Naive thymus-derived CD8-positive, alpha-beta T cell (primary cell): Measurements from ENCODE around the gene TRUB1. TPM values are rescaled to one million over a fixed set of nuclear protein-coding genes. Genes with fewer than 3 reads are reported as not detected.

ENCODE experiments used
- ATAC-seq, 2 donors: fragments of 150-1000 bp; cut with Tn5 transposase in 1 of 2; sonication (Bioruptor Pico), chemical (Tn5 transposase) in 1 of 2; 1 replicate in 1 of 2; 2 replicates in 1 of 2; pipeline ENCODE4 v1.10.0; 2021; ENCODE audit warnings: mild to moderate bottlenecking in 2 of 2, moderate library complexity in 2 of 2
- POLR2A ChIA-PET: fragments of 350-600 bp; sonication (Branson Sonifier 250); formaldehyde crosslinking; loops from one replicate; lab custom pipeline; 2021; ENCODE audit warnings: antibody characterized with exemption; lab: Charles Lee
- DNase-seq, 10 donors: peaks; one replicate each; pipeline versions ENCODE4 v3.0.0 to v3.0.0-alpha.2; 2020 to 2022
- H3K27ac Mint-ChIP-seq, 10 donors: one replicate each; pipeline ENCODE4 v1.8.0; 2020 to 2022; ENCODE audit warnings: mild to moderate bottlenecking in 10 of 10, mixed read lengths in 10 of 10, moderate library complexity in 4 of 10, inconsistent platforms in 1 of 10
- H3K27me3 Mint-ChIP-seq, 5 donors: one replicate each; pipeline ENCODE4 v1.8.0; 2021 to 2022; ENCODE audit warnings: mixed read lengths in 5 of 5
- H3K36me3 Mint-ChIP-seq, 3 donors: one replicate each; pipeline ENCODE4 v1.8.0; 2020 to 2022; ENCODE audit warnings: mixed read lengths in 3 of 3, mild to moderate bottlenecking in 2 of 3, inconsistent platforms in 1 of 3
- H3K4me1 Mint-ChIP-seq, 4 donors: one replicate each; pipeline ENCODE4 v1.8.0; 2021 to 2022; ENCODE audit warnings: mixed read lengths in 4 of 4
- H3K4me3 Mint-ChIP-seq, 10 donors: one replicate each; pipeline ENCODE4 v1.8.0; 2020 to 2022; ENCODE audit warnings: mild to moderate bottlenecking in 10 of 10, mixed read lengths in 10 of 10, moderate library complexity in 6 of 10, inconsistent platforms in 1 of 10
- H3K9me3 Mint-ChIP-seq, 9 donors: one replicate each; pipeline ENCODE4 v1.8.0; 2020 to 2022; ENCODE audit warnings: mixed read lengths in 9 of 9, mild to moderate bottlenecking in 3 of 9, inconsistent platforms in 1 of 9, moderate library complexity in 1 of 9
- polyA plus RNA-seq, 3 donors: library from polyadenylated mRNA; unstranded; fragments of 300-500 nt; fragmentation: Illumina TruSeq; gene quantifications; one replicate each; pipeline ENCODE4 v1.2.3, GENCODE V29; 2021
- total RNA-seq, 8 experiments: library from RNA in 2 of 8; stranded (reverse) in 2 of 8; gene quantifications; one replicate each; pipeline ENCODE4 v1.2.3 and lab custom pipeline; 2021 to 2026

TRUB1 gene
- total and polyA plus RNA-seq, 5 experiments from 2014 or later: 9.2 to 12.9 (median 11.5) TPM

DNA sequence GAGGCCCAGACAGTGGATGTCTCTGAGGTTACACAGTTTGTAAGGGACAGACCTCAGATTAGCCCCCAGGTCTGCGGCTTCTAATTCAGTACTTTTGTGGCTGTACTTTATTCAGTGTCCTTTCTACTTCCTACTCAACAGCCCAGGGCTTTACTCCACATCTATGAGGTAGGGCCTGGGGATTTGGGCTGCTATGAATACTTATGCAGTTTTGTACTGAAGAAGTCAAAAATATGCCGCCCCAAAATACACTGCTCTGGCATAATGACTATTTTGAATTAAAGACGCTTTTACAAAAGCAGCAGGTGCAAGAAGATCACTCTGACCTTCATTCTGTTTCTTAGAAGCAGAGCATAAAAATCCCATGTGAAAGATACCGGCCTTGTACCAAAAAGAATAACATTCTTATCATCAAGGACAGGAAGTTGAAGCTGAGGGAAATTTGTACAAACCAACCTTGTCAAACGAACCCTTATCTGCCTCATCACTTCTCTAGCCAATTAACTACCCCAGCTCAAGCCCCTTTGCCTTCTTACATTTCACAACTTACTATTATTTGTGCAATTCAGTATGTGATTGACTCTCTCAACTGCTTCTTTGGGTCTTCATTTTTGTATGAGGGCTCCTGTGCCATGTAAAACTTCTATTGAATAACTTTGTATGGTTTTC lies 26.1 kb upstream of the TRUB1 start:
- ATAC-seq (no peak), DNase-seq (no peak)
- Mint-ChIP-seq H3K4me1 (no peaks in the 10 kb centered on the region), H3K9me3 (no peaks in the 10 kb centered on the region), H3K4me3 (no peak overlapping the region), H3K36me3 (no peaks in the 10 kb centered on the region), H3K27ac (no peak overlapping the region), H3K27me3 (peaks cover 0 to 8% (median 2%) of the 10 kb centered on the region in 5 donors)
- POLR2A ChIA-PET: interaction anchor here (0.6 kb wide), 1 partner anchor 31 kb away, joined by 3 read pairs; no protein-coding TSS in a partner anchor

DNA sequence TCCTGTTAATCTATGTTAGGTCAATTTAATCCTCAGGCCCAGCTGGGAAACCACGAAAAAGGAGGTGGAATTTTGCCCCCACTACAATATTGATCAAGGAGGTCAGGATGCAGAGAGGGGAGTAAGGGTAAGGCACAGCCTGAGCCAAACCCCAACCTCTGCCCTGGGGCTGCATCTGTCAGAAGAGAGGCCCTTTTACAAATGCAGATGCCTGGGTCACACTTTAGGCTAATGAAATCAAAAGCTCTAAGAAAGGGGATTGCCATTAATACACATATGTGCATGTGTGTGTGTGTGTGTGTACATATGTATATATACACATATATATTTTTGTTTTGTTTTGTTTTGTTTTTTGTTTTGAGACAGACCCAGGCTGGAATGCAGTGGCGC lies 25.5 kb upstream of the TRUB1 start:
- no peak for ATAC-seq
- peaks cover 0 to 8% (median 3%) of the 10 kb centered on the region in 5 donors for H3K27me3 Mint-ChIP-seq
- H3K9me3 Mint-ChIP-seq: no peaks in the 10 kb centered on the region
- DNase-seq: no peak
- H3K36me3 Mint-ChIP-seq: no peaks in the 10 kb centered on the region
- no peak overlapping the region for H3K4me3 Mint-ChIP-seq
- no peaks in the 10 kb centered on the region for H3K4me1 Mint-ChIP-seq
- no peak overlapping the region for H3K27ac Mint-ChIP-seq
- POLR2A ChIA-PET: no interaction called here

DNA sequence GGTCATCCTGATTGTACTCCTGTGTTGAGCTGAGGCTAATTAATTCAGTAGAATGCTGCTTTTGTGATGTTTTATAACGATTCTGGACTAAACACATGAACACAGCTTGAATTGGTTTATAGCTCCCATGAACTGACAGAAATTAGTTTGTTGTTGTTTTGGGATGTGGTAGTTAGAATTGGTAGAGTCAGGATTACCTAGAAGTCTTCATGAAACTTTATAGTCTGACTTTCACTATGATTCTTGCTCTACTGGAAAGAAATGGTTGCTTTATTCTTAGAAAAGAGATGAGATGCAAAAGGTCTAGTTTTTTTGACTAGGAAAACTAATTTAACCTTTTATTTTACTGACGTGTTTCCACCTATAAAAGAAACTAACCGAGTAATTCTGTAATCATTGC lies 23.4 kb upstream of the TRUB1 start:
- no peaks in the 10 kb centered on the region for H3K36me3 Mint-ChIP-seq
- DNase-seq (no peak), ATAC-seq (no peak)
- peaks cover 0 to 7% (median 1%) of the 10 kb centered on the region in 5 donors for H3K27me3 Mint-ChIP-seq
- H3K9me3 Mint-ChIP-seq: no peaks in the 10 kb centered on the region
- H3K4me3 Mint-ChIP-seq: no peak overlapping the region
- H3K27ac Mint-ChIP-seq: no peak overlapping the region
- no peaks in the 10 kb centered on the region for H3K4me1 Mint-ChIP-seq
- POLR2A ChIA-PET: no interaction called here

DNA sequence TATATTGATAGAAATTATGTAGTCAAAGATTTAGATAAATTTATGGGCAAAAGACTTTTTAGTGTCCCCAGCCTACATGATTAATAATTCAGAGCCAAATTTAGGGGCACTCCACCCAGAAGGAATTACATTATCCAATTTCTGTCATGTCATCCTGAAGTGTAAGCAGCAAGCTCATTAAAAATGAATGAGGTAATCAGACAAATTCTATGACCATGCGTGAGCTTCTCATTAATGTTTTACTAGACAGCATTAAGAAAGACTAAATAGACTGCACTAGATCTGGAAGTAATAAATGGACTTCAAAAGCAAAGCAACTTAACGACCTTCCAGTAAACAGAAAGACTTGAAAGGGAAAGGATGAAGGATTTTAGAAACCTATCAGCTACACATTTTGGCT lies 22.7 kb upstream of the TRUB1 start:
- no peak for ATAC-seq
- DNase-seq: no peak
- POLR2A ChIA-PET: no interaction called here
- H3K4me3 Mint-ChIP-seq: no peak overlapping the region
- no peak overlapping the region for H3K27ac Mint-ChIP-seq
- H3K27me3 Mint-ChIP-seq: peaks cover 0 to 7% (median 0%) of the 10 kb centered on the region in 5 donors
- H3K36me3 Mint-ChIP-seq: no peaks in the 10 kb centered on the region
- no peaks in the 10 kb centered on the region for H3K4me1 Mint-ChIP-seq
- H3K9me3 Mint-ChIP-seq: no peaks in the 10 kb centered on the region

DNA sequence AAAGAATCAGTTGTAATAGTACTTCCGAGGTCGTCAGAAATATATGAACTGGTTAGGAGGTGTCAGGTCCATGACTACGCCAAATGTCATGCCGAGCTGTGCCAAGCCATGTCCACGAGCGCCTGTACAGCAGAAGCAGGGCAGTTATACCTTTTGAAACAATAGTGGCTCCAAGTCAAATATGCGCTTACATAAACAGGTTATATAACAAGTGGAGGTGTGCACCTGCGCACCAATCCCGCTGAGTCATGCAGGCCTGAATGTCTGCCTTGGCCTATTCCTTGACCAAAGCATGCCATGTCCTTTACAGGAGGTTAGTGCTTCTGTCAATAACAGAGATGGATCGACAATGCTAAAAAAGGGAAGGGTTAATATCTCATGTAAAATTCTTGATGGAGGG lies 21.3 kb upstream of the TRUB1 start:
- H3K4me3 Mint-ChIP-seq: no peak overlapping the region
- H3K27me3 Mint-ChIP-seq: peaks cover 0 to 9% (median 2%) of the 10 kb centered on the region in 5 donors
- POLR2A ChIA-PET: no interaction called here
- H3K9me3 Mint-ChIP-seq: no peaks in the 10 kb centered on the region
- no peak overlapping the region for H3K27ac Mint-ChIP-seq
- no peaks in the 10 kb centered on the region for H3K4me1 Mint-ChIP-seq
- DNase-seq: no peak
- H3K36me3 Mint-ChIP-seq: no peaks in the 10 kb centered on the region
- no peak for ATAC-seq

DNA sequence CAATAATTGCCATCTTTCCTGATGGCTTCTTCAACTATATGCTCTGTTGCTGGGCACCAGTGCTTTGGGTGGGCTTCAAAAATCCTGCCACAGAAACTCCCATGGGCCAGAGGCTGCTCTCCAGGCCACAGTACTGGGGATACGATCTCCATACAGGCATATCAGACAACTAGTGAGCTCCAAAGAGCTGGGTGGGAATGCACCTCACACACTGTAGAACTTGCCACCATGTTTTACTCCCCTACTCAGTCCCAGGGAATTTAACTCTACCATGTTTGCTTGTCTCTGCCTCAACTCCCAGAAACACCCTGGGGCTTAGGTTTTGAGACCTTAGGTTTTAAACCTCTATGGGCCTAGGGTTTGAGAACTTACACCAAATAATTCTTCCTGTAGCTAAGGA lies 20.5 kb upstream of the TRUB1 start:
- Mint-ChIP-seq H3K4me1 (no peaks in the 10 kb centered on the region), H3K4me3 (no peak overlapping the region), H3K36me3 (no peaks in the 10 kb centered on the region), H3K9me3 (no peaks in the 10 kb centered on the region), H3K27me3 (peaks cover 0 to 9% (median 2%) of the 10 kb centered on the region in 5 donors), H3K27ac (no peak overlapping the region)
- ATAC-seq (no peak), DNase-seq (no peak)
- POLR2A ChIA-PET: no interaction called here

DNA sequence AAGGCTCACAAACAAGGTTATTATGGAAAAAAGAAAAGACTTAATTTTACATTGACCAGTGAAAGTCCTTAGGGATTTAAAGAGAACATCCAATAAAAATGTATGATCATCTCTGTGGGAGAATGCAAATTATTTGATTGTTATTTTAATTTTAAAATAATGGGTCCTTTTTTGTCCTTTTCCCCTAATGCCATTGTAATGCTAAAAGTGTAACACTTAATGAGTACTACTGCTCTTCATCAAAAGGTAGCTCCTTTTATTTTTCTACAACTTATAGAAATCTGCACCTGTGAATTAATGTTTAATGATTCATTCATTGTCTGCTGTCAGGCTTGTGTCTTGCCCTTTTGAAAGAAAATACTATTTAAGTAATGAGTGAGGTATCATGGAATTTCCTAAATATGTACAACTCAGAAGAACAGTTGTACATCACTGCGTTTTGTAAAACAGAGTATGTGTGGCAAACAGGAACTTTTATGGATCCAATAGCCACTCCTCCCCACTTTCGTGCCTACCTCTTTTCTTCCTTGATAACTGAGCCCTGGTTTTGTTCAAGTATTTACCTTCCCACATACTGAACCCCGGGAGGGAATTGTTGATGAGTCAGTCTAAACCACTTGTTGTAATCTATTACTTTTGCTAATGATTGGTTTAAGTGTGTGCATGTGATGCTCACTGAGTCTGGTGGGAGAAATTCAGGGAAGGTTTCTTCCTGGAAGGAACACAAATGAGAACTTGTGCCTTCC lies 19.9 kb upstream of the TRUB1 start:
- Mint-ChIP-seq H3K9me3 (no peaks in the 10 kb centered on the region), H3K27ac (no peak overlapping the region), H3K4me3 (no peak overlapping the region), H3K36me3 (no peaks in the 10 kb centered on the region), H3K27me3 (peaks cover 0 to 10% (median 5%) of the 10 kb centered on the region in 5 donors), H3K4me1 (no peaks in the 10 kb centered on the region)
- ATAC-seq (no peak), DNase-seq (no peak)
- POLR2A ChIA-PET: no interaction called here

DNA sequence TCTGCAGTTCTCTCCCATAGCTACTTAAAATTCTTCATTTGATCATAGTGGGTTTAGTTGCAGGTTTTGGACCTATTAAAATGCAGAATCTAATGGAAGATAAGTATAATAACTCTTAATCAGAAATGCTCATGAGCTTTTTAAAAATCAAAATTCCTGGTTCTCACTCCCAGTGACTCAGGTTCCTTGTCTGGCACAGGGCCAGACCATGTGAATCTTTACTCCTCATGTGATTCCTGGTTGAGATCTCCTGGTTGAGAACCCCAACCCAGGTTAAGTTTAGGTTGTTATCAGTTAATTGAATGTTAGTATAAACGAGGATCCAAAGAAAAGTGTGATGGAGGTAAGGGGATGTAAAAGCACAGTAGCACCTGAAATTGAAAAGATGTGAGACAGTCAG lies 17.5 kb upstream of the TRUB1 start:
- POLR2A ChIA-PET: no interaction called here

DNA sequence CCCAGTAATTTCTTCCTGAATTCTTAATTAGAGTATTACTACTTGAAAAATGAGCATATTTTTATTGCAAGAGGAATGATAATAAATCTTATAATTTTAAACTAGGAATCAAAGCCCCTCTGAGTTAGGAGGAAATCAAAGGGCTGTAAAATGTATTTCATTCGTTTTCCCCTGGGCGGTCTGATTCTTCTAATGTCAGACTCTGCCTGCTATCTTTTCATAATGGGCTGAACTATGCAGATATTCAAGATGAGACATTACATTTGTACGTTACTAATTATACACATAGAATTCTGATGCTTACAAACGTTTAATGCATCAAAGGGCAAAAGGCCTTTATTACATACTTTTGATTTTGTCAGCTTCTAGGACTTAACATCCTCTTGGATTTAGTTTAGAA lies 16.0 kb upstream of the TRUB1 start:
- peaks cover 0 to 2% (median 0%) of the 10 kb centered on the region in 9 donors for H3K9me3 Mint-ChIP-seq
- H3K27me3 Mint-ChIP-seq: peaks cover 7 to 28% (median 16%) of the 10 kb centered on the region in 5 donors
- no peaks in the 10 kb centered on the region for H3K36me3 Mint-ChIP-seq
- DNase-seq: no peak
- no peak overlapping the region for H3K4me3 Mint-ChIP-seq
- POLR2A ChIA-PET: no interaction called here
- H3K4me1 Mint-ChIP-seq: no peaks in the 10 kb centered on the region
- no peak overlapping the region for H3K27ac Mint-ChIP-seq
- ATAC-seq: no peak

More for the DNA sequence above, 17.5 kb upstream of the TRUB1 start:
- DNase-seq: no peak
- peaks cover 6 to 18% (median 14%) of the 10 kb centered on the region in 5 donors for H3K27me3 Mint-ChIP-seq
- H3K4me3 Mint-ChIP-seq: no peak overlapping the region
- H3K4me1 Mint-ChIP-seq: no peaks in the 10 kb centered on the region
- peaks cover 0 to 2% (median 0%) of the 10 kb centered on the region in 9 donors for H3K9me3 Mint-ChIP-seq
- ATAC-seq: no peak
- H3K27ac Mint-ChIP-seq: no peak overlapping the region
- no peaks in the 10 kb centered on the region for H3K36me3 Mint-ChIP-seq

DNA sequence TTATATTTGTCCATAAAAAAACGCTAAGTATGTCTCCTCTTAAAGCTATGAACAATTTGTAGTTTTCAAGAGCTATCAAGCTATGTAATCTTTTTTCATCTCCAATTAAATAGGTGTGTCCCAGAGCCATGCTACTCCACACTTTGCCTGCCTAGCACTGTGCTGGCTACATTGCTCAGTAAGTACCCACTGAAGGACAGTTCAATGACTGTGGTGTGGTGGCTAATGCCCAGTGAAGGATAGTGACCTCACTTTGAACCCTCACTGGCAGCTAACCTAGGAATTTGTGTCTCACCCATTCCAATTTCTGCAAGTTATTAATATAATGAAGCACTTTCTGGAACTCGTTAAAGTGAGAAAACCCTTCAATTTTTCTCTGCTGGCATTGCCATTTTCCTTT lies 14.4 kb upstream of the TRUB1 start:
- POLR2A ChIA-PET: no interaction called here
- DNase-seq (no peak), ATAC-seq (no peak)
- Mint-ChIP-seq H3K27ac (no peak overlapping the region), H3K4me1 (no peaks in the 10 kb centered on the region), H3K36me3 (no peaks in the 10 kb centered on the region), H3K9me3 (peaks cover 0 to 2% (median 0%) of the 10 kb centered on the region in 9 donors), H3K4me3 (no peak overlapping the region), H3K27me3 (peaks cover 7 to 28% (median 13%) of the 10 kb centered on the region in 5 donors)

DNA sequence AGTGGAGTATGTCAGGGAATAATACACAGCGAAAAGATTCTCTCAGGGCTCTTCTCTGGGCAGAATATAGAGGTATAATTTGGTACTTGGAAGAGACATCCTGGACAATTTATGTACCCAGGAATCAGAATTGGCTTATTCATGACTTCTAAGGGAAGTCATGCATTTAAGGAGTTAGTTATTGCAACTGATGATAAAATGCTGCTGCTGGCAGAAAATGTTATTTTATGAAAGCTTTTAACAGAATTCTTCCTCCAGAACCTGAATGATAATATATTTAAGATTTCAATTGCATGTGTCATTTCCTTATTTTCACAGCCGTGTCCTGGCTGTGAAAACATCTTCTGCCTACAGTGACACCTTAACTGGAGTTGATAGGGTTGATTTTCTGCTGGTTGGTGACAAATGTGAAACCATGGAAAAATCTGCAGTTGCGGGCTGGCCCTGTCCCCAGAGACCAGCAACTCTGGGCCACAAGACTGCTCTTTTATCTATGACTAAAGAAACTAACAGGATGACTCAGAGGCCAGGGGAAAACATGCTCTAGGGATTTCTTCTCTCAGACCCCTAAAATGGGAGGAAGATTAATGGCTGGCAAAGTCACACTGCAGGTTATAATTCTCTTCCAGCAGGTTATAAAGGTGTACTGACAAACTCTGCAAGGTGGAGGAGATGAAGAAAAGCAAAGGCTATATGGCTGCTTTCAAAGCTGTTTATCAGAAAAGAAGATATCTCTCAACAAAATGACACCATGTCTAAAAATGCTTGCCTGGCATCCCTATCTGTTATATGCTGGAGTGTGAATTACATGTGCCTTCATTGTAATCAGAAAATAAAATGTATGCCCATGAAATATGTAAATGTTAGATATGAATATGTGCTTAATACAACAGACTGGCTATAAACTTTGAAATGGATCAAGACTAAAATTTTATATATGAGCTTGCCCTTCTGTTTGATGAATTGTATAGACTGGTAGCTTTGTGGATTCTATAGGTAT lies 12.1 kb upstream of the TRUB1 start:
- H3K27me3 Mint-ChIP-seq: peaks cover 7 to 28% (median 12%) of the 10 kb centered on the region in 5 donors
- H3K4me3 Mint-ChIP-seq: no peak overlapping the region
- ATAC-seq (no peak), DNase-seq (no peak)
- H3K4me1 Mint-ChIP-seq: no peaks in the 10 kb centered on the region
- no peak overlapping the region for H3K27ac Mint-ChIP-seq
- H3K36me3 Mint-ChIP-seq: no peaks in the 10 kb centered on the region
- peaks cover 0 to 2% (median 0%) of the 10 kb centered on the region in 9 donors for H3K9me3 Mint-ChIP-seq
- POLR2A ChIA-PET: no interaction called here

DNA sequence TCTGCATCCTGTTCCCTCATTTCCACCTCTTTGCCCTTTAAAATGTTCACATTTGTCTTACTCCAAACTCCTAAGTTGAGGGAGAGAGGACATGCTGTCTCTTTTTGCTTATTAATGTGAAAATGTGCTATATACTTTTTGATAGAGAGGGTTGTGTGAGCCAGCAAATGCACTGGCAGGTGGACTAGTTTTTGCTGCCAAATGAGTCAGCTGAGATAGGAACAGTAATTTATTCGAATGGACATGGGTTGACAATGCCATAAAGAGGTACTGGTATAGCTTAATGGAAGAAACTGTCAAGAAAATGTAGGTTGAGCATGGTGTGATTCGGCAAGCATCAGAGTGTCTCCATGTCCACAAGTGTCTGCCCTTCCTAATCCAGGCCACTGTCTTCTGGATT lies 9.2 kb upstream of the TRUB1 start:
- no peak for DNase-seq
- H3K36me3 Mint-ChIP-seq: no peaks in the 10 kb centered on the region

More for the DNA sequence above, 9.2 kb upstream of the TRUB1 start:
- Mint-ChIP-seq H3K27me3 (peaks cover 1 to 20% (median 8%) of the 10 kb centered on the region in 5 donors), H3K27ac (no peak overlapping the region), H3K9me3 (peaks cover 0 to 5% (median under 1%) of the 10 kb centered on the region in 9 donors), H3K4me3 (no peak overlapping the region), H3K4me1 (no peaks in the 10 kb centered on the region)
- ATAC-seq: no peak
- POLR2A ChIA-PET: no interaction called here
